HG02840 (cell line): ENCODE measurements around the gene WAPL.
"Not testable (repeated sequence)": the region's sequence is repeated elsewhere in the genome, so short reads cannot be mapped to it uniquely, and the experiment has no call there.

ENCODE experiments used
- ATAC-seq: cut with Tn5 transposase; IDR thresholded peaks from one replicate; pipeline ENCODE4 v1.9.1; 2021; ENCODE audit warnings: mild to moderate bottlenecking, moderate library complexity, moderate number of reproducible peaks; ENCODE audit not compliant: unreplicated experiment, low FRiP score

WAPL gene

DNA sequence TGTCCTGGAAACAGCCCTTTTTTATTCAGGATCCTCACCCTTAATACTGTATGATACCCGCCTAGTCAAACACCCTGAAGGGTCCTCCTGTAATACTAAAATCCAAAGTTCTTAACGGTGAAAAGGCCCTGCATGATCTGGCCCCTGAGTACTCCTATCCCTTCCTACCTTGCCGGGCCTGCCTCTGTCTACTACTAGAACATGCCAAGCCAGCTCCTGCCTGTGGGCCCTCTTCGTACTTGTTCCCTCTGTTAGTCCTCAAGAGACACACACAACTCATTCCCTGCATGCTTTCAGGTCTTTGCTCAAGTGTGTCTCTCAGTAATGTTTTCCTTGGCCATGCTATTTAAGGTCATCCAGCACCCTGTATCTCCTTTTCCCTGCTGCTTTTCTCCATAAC is 5.0 kb upstream of the WAPL start:
- no peak for ATAC-seq

DNA sequence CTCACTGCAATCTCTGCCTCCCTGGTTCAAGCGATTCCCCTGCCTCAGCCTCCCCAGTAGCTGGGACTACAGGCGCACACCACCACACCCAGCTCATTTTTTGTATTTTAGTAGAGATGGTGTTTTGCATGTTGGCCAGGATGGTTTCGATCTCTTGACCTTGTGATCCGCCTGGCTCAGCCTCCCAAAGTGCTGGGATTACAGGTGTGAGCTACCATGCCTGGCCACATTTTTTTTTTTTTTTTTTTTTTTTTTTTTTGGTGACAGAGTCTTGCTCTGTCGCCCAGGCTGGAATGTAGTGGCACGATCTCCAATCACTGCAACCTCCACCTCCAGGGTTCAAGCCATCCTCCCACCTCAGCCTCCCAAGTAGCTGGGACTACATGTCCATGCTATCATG is 4.1 kb upstream of the WAPL start:
- not testable (repeated sequence) for ATAC-seq

DNA sequence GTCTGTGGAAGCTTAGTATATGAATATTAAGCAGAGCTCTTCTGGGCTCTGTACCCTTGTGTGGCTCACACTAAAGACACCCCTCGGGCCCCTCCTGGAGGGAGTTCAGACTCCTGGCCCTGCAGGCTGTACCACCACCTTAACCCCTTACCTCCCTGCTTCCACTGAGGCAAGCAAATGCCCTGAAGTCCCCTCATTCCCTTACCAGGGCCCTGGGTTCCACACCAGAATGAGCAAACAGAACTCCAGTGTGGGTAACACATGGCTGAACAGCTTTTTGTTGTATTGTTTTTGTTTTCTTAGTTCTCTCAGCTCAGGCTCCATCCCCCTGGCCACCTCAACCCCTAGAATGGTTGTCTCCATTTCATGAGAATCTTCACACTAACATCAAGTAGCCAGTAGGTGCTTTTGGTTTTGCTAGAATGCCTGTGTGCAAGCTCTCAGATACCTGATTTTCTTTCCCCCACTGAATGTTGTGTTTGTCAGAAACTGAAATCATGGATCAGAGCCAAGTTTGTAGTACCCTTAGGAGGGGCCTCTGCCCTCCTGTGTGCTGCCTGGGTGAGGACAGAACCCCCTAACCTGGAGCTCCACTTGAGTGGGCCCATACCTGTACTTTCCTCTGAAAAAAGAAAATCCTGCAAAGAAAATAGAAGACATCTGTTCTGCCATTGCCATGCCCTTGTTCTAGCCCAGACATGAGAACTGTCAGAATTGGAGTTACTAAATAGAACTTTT is 2.8 kb upstream of the WAPL start:
- ATAC-seq = no peak

DNA sequence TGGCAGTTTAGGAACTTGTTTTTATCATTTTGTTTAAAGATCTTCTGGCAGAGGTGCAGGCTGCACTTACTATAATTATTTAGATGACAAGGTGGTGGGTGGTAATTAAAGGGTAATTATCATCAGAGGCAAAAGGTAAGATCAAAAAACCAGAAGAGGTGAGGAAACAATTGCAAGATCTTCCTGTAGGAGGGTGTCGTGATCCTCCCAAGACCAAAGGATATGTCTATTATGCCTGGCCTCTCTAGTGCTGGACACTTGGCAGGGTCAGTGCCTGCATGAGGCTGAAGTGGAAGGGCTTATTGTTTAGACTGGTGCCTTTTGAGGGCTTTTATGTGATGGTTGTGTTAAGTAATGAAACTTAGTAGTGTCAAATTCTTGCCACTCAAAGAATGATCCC is 1.8 kb upstream of the WAPL start:
- no peak for ATAC-seq

DNA sequence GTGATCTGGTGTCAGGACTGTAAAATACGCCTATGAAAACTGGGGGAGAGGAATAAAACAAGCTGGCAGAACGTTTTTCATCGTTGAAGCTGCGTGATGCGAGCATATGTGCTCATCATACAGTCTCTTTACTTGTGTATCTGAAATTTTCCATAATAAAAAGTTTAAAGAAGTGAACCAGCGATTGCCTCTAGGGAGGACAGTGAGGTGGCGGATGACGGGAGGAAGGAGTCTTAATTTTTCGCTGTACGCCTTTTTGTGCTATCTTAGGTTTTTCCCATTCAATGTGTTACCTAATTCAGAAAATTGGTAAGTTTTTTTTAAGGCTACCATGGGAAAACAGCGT is 891 bp upstream of the WAPL start:
- ATAC-seq = no peak

DNA sequence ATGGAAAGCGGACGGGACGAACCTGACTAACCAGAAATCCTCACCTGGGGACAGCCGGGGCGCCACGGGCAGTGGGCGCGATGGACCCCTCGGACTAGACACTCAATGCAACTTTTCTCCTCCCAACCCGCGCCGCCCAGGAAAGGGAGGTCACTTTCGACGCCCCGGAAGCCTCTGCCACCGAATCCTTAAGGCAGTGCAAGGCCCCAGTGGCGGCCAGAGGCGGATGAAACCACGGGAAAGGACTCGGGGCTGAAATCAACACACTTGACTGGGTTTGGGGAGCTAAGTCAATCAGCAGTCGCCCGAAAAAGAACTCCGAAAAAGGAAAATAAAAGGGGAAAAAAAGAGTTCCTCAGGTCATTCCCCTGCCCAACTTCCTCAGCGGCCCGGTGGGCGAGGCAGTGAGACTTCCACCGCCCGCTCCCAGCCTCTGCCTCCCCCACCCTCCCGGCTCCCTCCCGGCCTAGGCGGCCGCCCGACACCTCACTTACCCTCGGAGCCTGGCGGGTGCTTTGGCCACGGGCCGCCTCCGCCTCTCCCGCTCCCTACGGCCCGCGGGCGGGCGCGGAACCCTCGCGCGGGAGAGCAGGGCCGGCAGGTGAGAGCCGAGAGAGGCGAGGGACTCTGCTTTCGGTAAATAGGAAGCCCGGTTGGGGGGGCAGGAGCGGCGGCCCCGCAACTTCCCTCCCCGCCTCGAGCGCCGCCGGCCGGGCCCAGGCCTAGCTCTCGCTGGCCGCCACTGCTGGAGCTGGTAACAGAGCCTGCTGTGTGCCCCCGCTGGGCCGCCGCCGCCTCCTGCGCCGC is 518 bp downstream of the WAPL start:
- peak; percentile 30 for ATAC-seq

DNA sequence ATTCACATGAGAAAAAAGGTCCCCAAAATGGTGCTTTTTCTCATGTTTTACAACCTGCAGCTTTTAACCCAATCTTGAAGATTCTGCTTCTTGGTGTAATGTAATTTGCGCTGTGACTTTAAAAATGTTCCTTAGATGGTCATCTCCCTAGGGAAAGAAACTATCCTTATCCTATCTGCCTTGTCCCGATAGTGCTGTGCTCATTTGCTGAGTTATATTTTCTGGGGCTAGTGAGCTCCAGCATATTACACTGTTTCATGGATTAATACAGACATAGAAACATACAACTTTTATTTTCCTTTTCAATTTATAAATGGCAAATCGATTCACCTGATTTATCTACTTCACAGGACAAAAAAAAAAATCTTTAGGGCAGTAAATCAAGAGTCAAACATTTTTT is 2.8 kb downstream of the WAPL start:
- ATAC-seq = no peak

DNA sequence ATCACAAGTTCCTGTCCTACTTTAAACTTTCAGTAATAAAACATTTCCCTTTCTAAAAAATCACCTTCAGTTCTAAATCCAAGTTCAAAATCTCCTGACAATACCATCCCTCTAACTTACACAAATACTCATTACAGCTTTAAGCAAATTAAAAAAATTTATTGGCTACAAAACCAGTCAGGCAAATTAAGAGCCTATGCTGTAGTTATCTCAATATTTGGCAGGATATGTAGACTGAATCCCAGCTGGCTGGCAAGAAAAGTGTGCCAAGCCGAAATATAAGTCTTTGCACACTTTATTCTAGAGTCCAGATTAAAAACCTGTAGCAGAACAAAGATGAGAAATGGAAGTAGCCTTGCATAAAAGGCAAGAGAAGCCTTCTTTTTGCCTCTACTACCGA is 9.5 kb downstream of the WAPL start:
- no peak for ATAC-seq

DNA sequence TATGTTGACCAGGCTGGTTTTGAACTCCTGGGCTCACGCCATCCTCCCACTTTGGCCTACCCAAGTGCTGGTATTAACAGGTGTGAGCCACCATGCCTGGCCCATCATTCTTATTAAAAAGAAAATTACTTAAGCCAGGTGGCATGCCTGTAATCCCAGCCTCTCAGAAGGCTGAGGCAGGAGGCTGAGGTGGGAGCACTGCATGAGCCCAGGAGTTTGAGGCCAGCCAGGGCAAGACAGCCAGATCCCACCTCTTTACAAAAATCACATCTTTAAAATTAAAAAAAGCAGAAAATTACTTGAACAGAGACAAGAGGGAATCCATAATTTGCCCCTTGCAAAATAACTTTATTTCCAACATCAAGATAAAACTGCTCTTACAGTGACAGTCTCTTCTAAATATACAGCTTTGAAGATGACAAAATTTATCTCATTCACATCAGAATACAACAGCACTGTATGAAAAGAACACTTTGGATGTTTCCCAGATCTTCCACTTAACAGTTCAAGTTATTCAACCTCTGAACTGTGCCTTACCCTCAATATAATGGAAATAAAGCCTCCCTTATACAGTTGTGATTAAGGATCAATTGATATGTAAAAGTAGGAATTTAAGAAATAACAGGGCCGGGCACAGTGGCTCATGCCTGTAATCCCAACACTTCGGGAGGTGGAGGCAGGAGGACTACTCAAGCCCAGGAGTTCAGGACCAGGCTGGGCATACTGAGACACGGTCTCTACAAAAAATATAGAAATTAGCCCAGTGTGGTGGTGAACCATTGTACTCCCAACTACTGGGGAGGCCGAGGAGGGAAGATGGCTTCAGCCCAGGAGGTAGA is 10.3 kb downstream of the WAPL start:
- no peak for ATAC-seq

DNA sequence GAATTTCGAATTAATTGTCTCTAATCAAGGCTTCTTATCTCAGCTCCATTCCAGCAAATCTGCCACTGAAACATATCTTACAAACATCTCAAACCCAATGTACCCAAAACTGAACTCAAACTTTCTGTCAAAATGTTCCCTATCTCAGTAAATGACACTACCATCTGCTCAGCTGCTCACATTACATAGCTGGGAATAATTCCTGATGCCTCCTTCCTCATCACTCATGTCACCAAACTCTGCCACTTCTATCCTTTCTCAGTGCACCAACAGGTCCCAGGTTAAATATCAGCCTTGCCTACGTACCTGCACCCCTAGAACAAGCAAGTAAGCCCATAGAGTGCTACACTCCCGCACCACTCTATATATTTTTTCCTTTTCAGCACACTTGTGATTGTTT is 12.4 kb downstream of the WAPL start:
- no peak for ATAC-seq

DNA sequence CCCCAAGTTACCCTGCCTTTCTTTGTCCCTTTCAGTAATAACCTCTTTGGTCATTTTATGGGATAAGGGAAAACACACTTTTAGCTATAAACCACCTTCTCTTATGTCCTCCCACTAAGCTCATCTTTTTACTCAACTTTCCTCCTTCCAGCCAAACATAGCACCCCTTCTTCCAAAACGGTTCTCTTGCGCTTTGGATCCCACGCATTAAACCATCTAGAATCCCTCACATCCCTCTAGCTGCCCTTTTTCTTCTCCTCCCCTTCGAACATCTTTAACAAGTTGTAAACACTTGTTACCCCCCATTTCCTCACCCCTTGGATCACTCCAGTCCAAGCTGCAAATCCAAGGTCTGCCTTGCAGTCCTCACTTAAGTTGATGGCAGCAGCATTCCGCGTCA is 13.4 kb downstream of the WAPL start:
- no peak for ATAC-seq

DNA sequence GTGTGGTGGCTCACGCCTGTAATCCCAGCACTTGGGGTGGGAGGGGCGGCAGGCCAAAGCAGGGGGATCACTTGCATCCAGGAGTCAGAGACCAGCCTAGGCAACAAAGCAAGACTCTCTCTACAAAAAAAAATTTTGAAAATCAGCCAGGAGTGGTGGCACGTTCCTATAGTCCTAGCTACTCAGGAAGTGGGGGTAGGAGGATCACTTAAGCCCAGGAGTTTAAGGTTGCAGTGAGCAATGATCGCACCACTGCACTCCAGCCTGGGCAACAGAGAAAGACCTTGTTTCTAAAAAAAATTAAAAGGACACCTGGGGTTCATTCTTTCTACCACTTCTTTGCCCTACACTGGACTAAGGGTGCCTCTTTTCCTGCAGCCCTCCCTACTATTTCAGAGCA is 15.1 kb downstream of the WAPL start:
- no peak for ATAC-seq

DNA sequence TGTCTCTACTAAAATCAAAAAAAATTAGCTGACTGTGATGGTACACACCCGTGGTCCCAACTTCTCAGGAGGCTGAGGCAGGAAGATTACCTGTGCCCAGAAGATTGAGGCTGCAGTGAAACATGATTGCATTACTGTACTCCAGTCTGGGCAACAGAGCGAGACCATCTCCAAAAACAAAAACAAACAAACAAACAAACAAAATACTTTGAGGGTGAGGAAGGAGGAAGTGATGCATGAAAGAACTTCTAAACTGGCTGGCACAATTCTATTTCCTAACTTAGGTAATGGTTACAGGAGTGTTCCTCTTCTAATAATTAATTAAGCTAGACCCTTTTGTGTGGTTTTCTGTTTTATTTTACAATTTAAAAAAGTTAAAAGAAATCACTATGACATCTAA is 15.5 kb downstream of the WAPL start:
- ATAC-seq = no peak

DNA sequence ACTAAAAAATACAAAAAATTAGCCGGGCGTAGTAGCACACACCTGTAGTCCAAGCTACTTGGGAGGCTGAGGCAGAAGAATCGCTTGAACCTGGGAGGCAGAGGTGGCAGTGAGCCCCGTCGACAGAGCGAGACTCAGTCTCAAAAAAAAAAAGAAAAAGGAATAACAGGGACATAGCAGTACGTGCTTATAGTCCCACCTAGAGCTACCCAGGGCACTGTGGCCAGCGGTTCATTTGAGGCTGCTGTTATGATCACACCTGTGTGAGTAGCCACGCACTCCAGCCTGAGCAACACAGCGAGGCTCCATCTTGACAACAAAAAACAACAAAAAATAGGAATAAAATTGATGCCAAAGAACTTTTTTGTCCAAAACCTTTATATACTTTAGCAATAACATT is 17.1 kb downstream of the WAPL start:
- no peak for ATAC-seq

DNA sequence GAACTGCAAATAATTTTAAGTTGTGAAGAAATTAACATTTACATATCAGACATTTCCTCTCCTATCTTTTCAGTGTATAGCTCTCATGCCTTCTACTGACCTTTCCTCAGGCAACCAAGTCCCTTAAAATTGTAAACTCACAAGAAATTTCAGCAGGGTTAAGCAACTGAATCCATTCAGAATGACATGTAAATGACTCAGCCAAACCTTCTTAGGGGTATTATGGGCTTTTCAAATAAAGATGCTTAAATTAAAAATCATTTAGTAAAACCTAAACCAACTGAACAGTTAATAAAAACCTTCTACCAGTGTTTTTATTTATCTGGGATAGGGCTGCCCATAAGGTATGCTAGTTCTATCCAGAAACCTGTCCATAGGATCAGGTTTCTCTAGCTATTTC is 20.7 kb downstream of the WAPL start:
- ATAC-seq = no peak

DNA sequence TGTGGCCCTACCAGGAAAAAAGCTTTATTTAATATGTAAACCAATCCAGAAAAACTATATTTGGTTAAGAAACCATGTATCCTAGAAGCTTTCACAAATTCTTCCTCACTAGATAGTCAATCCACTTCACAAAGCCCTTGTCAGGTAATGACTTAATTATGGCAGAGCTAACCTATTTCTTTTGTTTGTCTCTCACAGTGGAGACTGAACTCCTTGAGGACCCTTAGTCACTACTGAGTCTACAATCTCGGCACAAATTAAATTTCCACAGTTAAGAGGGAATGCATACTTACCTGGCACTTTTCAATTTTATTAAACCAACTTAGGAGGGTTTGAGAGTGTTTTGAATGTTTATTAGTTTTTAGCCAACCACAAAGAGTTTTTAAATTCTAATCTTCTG is 23.0 kb downstream of the WAPL start:
- ATAC-seq = no peak

DNA sequence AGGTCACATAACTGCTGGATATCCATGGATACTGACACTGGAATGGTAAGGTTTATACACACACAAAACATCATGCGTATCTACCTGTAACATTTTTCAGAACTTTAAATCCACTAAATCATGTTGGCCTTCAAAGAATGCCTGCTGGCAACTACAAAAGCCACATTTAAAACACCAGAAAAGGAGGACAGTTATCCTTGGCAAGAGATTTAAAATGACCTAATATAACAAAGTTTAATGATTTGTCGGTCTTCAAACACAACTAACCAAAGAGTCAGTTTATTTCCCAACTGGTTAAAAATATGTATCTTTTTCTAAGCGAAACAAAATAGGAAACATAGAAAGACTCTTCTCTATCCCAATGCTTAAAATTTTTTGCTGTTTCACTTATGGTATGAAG is 24.0 kb downstream of the WAPL start:
- ATAC-seq = no peak

DNA sequence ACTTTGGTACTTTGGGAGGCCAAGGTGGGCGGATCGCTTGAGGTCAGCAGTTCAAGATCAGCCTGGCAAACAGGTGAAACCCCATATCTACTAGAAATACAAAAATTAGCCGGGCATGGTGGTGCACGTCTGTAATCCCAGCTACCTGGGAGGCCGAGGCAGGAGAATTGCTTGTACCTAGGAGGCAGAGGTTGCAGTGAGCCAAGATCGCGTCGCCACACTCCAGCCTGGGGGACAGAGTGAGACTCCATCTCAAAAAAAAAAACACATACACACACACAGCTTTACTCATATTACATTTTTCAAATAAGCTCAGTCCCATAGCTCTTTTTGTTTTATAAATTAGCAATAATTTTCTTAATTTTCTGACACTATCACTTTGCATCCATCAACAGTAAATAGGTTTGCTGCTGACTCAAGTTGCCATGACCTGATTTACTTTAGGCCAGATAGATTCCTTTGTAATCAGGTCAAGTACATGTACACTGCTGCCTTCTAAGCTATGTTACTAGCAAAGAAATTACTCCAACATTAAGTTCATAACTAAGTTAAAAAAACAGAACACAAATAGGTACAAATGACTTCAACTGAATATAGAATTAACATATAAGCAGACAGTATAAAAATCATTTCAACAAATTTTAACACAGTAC is 31.5 kb downstream of the WAPL start:
- ATAC-seq = no peak

DNA sequence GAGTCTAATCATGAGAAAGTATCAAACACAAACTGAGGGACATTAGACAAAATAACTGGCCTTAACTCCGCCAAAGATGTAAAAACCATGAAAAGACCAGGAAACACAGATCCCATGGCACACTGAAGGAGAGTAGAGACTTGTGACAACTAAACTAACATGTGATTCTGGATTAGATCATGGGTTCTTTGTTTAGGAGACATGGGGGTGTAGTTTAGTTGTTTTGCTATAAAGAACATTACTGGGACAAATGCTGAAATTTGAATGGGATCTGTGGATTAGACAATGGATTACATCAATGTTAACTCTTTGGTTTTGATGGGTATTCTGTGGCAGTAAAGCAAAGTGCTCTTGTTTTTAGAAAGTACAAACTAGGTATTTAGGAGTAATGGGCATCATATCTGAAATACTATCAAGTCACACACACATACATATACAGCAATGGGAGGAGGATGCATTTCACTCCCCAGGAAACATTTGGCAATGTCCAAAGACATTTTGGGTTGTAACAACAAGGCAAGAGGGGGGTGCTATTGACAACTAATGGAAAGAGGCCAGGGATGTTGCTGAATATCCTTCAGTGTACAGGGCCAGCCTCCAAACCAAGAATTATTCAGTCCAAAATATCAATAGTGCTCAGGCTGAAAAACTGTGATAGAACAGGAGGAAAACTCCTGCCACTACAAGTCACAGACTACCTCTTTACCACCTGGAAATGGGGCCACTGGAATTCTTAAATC is 32.4 kb downstream of the WAPL start:
- ATAC-seq = no peak

DNA sequence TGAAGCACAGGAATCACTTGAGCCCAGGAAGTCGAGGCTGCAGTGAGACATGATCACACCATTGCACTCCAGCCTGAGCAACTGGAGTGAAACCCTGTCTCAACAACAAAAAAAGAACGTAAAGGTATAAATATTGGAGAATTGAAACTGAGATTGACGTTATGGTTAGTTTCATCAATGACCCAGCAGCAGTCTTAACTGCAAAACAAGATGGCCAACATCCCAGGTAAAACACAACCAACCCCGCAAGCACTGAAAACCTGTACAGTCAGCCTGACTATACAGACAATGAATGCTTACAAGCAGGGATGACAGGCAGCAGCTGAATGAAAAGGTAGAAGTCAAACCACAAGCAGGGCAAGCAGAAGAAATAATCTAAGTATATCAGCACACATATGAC is 34.7 kb downstream of the WAPL start:
- no peak for ATAC-seq
